HCT116 (cell line): ENCODE data around the gene C15orf61. TPM values are rescaled to one million over a fixed set of nuclear protein-coding genes. Genes with fewer than 3 reads are reported as not detected.

Experiments
- ATAC-seq: fragments of 200-7000 bp; cut with Tn5 transposase; 2 replicates; pipeline ENCODE4 v1.9.1; 2020; ENCODE audit warnings: mild to moderate bottlenecking, moderate library complexity
- BruUV-seq: library from RNA; stranded (reverse); fragments of 400-500 nt; replicated peaks from 2 replicates; lab custom pipeline; 2021; lab: Mats Ljungman, UMichigan
- CTCF ChIA-PET: fragments of 300-600 bp; sonication (Branson Sonifier 250); formaldehyde crosslinking; loops from one replicate; lab custom pipeline; 2021; ENCODE audit warnings: antibody characterized with exemption; lab: Charles Lee
- POLR2A ChIA-PET: fragments of 300-600, 350-600 bp; sonication (Branson Sonifier 250); formaldehyde crosslinking; loops from one replicate; lab custom pipeline; 2021; ENCODE audit warnings: antibody characterized with exemption; lab: Charles Lee
- RAD21 ChIA-PET, 2 experiments: fragments of 300-600 bp; sonication (Branson Sonifier 250); formaldehyde crosslinking; loops; one replicate each; lab custom pipeline; 2023; ENCODE audit warnings: low total read pairs in 2 of 2; ENCODE audit not compliant: uncharacterized antibody in 2 of 2, unreplicated experiment in 2 of 2, low non-redundant PET in 1 of 2; lab: Charles Lee
- DNase-seq: peaks from one replicate; pipeline ENCODE4 v3.0.0-alpha.2; 2010; ENCODE audit warnings: low read depth, low spot score
- H2AFZ ChIP-seq: fragments of 200-600 bp; shearing (Covaris generic), sonication (generic); 2 replicates; pipeline ENCODE4 v1.6.1; 2017; ENCODE audit warnings: low read depth, mixed run types, mixed read lengths, antibody characterized with exemption, low read length; ENCODE audit not compliant: poor library complexity, severe bottlenecking
- H3K27ac ChIP-seq: 2 replicates; pipeline ENCODE4 v1.5.1; 2012; ENCODE audit warnings: low read depth, low read length
- H3K27me3 ChIP-seq: fragments of 200-600 bp; sonication (generic); 2 replicates; pipeline ENCODE4 v1.6.1; 2016; ENCODE audit warnings: mixed run types, low read length, mixed read lengths; ENCODE audit not compliant: insufficient read depth
- H3K36me3 ChIP-seq, 2 experiments: fragments of 200-500 bp in 1 of 2; fragments of 200-600 bp in 1 of 2; sonication (Bioruptor generic) in 1 of 2; sonication (generic) in 1 of 2; 2 replicates each; pipeline versions ENCODE4 v1.5.1 to v1.6.1; 2014 to 2016; ENCODE audit warnings: low read length in 2 of 2, inconsistent platforms in 1 of 2, mixed read lengths in 1 of 2, mixed run types in 1 of 2; ENCODE audit not compliant: insufficient read depth in 2 of 2, control insufficient read depth in 1 of 2
- H3K4me1 ChIP-seq, 2 experiments: fragments of 200-600 bp in 1 of 2; sonication (generic) in 1 of 2; 2 replicates each; pipeline versions ENCODE4 v1.5.1 to v1.6.1; 2012 to 2017; ENCODE audit warnings: low read length in 2 of 2, inconsistent platforms in 1 of 2, mild to moderate bottlenecking in 1 of 2, mixed read lengths in 1 of 2, mixed run types in 1 of 2, moderate library complexity in 1 of 2; ENCODE audit not compliant: insufficient read depth in 2 of 2, control insufficient read depth in 1 of 2
- H3K4me2 ChIP-seq: fragments of 200-600 bp; sonication (generic); 2 replicates; pipeline ENCODE4 v1.6.1; 2017; ENCODE audit warnings: mixed run types, low read length, mixed read lengths
- H3K4me3 ChIP-seq, 2 experiments: fragments of 200-600 bp in 1 of 2; sonication (generic) in 1 of 2; replicated peaks in 1 of 2; 2 replicates each; pipeline ENCODE4 v1.5.1; 2011 to 2016; ENCODE audit warnings: low read length in 2 of 2, control low read depth in 1 of 2, low read depth in 1 of 2, mild to moderate bottlenecking in 1 of 2, mixed read lengths in 1 of 2, mixed run types in 1 of 2
- H3K79me2 ChIP-seq: fragments of 200-600 bp; sonication (generic); 2 replicates; pipeline ENCODE4 v1.6.1; 2017; ENCODE audit warnings: mild to moderate bottlenecking, mixed run types, low read length, moderate library complexity, mixed read lengths; ENCODE audit not compliant: insufficient read depth
- H3K9ac ChIP-seq: fragments of 200-600 bp; sonication (generic); 2 replicates; pipeline ENCODE4 v1.6.1; 2016; ENCODE audit warnings: low read length, mixed read lengths
- H3K9me2 ChIP-seq: fragments of 200-600 bp; sonication (generic), shearing (Covaris generic); 2 replicates; pipeline ENCODE4 v1.6.1; 2017; ENCODE audit warnings: mixed run types, mild to moderate bottlenecking, moderate library complexity; ENCODE audit not compliant: insufficient read depth
- H3K9me3 ChIP-seq, 2 experiments: fragments of 200-500 bp in 1 of 2; fragments of 200-600 bp in 1 of 2; sonication (Bioruptor generic) in 1 of 2; sonication (generic) in 1 of 2; 2 replicates each; pipeline ENCODE4 v1.6.1; 2014 to 2017; ENCODE audit warnings: low read length in 2 of 2, mixed read lengths in 2 of 2, inconsistent platforms in 1 of 2, low read depth in 1 of 2, mild to moderate bottlenecking in 1 of 2, mixed run types in 1 of 2, moderate library complexity in 1 of 2; ENCODE audit not compliant: control insufficient read depth in 1 of 2, insufficient read depth in 1 of 2
- H4K20me1 ChIP-seq: fragments of 200-600 bp; sonication (generic), shearing (Covaris generic); 2 replicates; pipeline ENCODE4 v1.6.1; 2017; ENCODE audit warnings: mixed run types, mild to moderate bottlenecking, moderate library complexity; ENCODE audit not compliant: insufficient read depth
- CBX3 ChIP-seq: IDR thresholded peaks from 2 replicates; pipeline ENCODE4 v1.6.1; 2012; ENCODE audit warnings: low read depth
- CEBPB ChIP-seq: IDR thresholded peaks from 2 replicates; pipeline ENCODE4 v1.6.1; 2012; ENCODE audit warnings: low read depth
- EGR1 ChIP-seq: IDR thresholded peaks from 2 replicates; pipeline ENCODE4 v1.6.1; 2012; ENCODE audit warnings: low read depth
- ELF1 ChIP-seq: IDR thresholded peaks from 2 replicates; pipeline ENCODE4 v1.6.1; 2012; ENCODE audit warnings: low read depth, borderline replicate concordance
- FOSL1 ChIP-seq: IDR thresholded peaks from 2 replicates; pipeline ENCODE4 v1.6.1; 2012; ENCODE audit warnings: low read depth
- POLR2A ChIP-seq: IDR thresholded peaks from 2 replicates; pipeline ENCODE4 v1.7.0; 2011; ENCODE audit warnings: borderline replicate concordance; ENCODE audit not compliant: insufficient read depth, insufficient read length; ENCODE audit errors: extremely low read depth
- POLR2AphosphoS5 ChIP-seq: IDR thresholded peaks from 2 replicates; pipeline ENCODE4 v1.6.1; 2011; ENCODE audit warnings: mild to moderate bottlenecking, low read depth, low read length, moderate library complexity
- RAD21 ChIP-seq: IDR thresholded peaks from 2 replicates; pipeline ENCODE4 v1.6.1; 2012; ENCODE audit warnings: low read depth, mild to moderate bottlenecking
- SIN3A ChIP-seq: IDR thresholded peaks from 2 replicates; pipeline ENCODE4 v1.6.1; 2012; ENCODE audit warnings: low read depth
- SP1 ChIP-seq: IDR thresholded peaks from 2 replicates; pipeline ENCODE4 v1.6.1; 2012; ENCODE audit warnings: low read depth
- SRF ChIP-seq: IDR thresholded peaks from 2 replicates; pipeline ENCODE4 v1.6.1; 2012; ENCODE audit warnings: low read depth
- TCF7L2 ChIP-seq: IDR thresholded peaks from 2 replicates; pipeline ENCODE4 v1.7.0; 2011; ENCODE audit warnings: borderline replicate concordance, inconsistent platforms; ENCODE audit not compliant: insufficient read depth, insufficient read length; ENCODE audit errors: extremely low read depth
- YY1 ChIP-seq: IDR thresholded peaks from 2 replicates; pipeline ENCODE4 v1.6.1; 2011; ENCODE audit warnings: low read length, low read depth, moderate library complexity, mild to moderate bottlenecking; ENCODE audit not compliant: insufficient replicate concordance; ENCODE audit errors: extremely low read depth
- ZFX ChIP-seq: fragments of 450-650 bp; IDR thresholded peaks from 2 replicates; pipeline ENCODE4 v1.6.1; 2017
- ZNF274 ChIP-seq: fragments of 200-500 bp; sonication (Bioruptor generic); IDR thresholded peaks from 2 replicates; pipeline ENCODE4 v1.6.1; 2014; ENCODE audit warnings: mild to moderate bottlenecking, low read depth, low read length, inconsistent platforms
- intact Hi-C: fragments of 100-400 bp; cut with micrococcal nuclease; formaldehyde crosslinking; loops from 2 replicates; pipeline ENCODE4 v1.10.0; 2022
- total RNA-seq: library from RNA; stranded (reverse); gene quantifications from one replicate; pipeline ENCODE4 v1.2.1, GENCODE V29; 2021; ENCODE audit not compliant: unreplicated experiment
- TF ChIP-seq, protein P1 (sequence below): IDR thresholded peaks from 2 replicates; pipeline ENCODE4 v1.6.1; 2012
- TF ChIP-seq, protein P2 (sequence below), 3 experiments: fragments of 200-600 bp in 1 of 3; sonication (generic) in 1 of 3; IDR thresholded peaks in 2 of 3; conservative IDR thresholded peaks in 1 of 3; 2 replicates each; pipeline ENCODE4 v1.5.1; 2012 to 2017; ENCODE audit warnings: low read depth in 2 of 3, low read length in 2 of 3, antibody characterized with exemption in 1 of 3, borderline replicate concordance in 1 of 3, control low read depth in 1 of 3, mild to moderate bottlenecking in 1 of 3, mixed read lengths in 1 of 3, mixed run types in 1 of 3, moderate library complexity in 1 of 3; ENCODE audit not compliant: insufficient read depth in 1 of 3
- TF ChIP-seq, protein P3 (sequence below): IDR thresholded peaks from 2 replicates; pipeline ENCODE4 v1.6.1; 2012; ENCODE audit warnings: low read depth

Gene C15orf61
- total RNA-seq, 1 experiment from 2014 or later: 9.9 TPM

DNA sequence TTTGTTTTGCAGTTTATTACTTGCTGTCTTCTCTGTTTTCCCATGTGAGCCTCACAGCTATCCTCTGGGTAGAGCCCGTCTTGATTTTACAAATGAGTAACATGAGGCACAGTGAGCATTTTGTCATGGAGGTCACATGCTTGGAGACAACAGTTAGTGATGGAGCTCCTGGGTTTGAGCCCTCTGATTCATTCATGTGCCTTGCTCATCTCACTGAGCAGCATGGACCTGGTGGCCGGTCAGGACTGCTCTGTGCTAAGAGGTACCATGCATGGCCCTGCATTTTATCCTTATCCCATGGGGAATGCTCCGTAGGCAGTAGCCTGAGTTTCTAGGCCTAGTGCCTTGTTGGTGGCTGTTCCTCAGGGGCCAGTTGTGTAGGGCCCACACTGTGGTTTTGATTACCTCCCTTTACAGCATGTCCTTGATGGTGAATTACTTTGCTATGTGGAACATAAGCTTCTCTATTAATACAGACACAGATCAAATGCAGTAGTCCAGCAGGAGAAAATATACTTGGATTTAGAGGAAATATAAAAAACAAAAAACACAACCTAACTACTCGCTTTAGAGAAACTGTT lies 57.2 kb downstream of the C15orf61 start:
- H3K4me3 ChIP-seq: no peak overlapping the region
- H3K36me3 ChIP-seq: no peaks in the 10 kb centered on the region
- TF ChIP-seq SP1 (no peak), CBX3 (no peak), CEBPB (no peak), EGR1 (no peak), ZFX (no peak), FOSL1 (no peak), ELF1 (no peak), ZNF274 (no peak), POLR2AphosphoS5 (no peak), POLR2A (no peak), SIN3A (no peak), SRF (no peak), TCF7L2 (no peak), RAD21 (no peak), YY1 (no peak)
- TF ChIP-seq, protein P1, sequence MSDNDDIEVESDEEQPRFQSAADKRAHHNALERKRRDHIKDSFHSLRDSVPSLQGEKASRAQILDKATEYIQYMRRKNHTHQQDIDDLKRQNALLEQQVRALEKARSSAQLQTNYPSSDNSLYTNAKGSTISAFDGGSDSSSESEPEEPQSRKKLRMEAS: no peak
- TF ChIP-seq, protein P2, sequence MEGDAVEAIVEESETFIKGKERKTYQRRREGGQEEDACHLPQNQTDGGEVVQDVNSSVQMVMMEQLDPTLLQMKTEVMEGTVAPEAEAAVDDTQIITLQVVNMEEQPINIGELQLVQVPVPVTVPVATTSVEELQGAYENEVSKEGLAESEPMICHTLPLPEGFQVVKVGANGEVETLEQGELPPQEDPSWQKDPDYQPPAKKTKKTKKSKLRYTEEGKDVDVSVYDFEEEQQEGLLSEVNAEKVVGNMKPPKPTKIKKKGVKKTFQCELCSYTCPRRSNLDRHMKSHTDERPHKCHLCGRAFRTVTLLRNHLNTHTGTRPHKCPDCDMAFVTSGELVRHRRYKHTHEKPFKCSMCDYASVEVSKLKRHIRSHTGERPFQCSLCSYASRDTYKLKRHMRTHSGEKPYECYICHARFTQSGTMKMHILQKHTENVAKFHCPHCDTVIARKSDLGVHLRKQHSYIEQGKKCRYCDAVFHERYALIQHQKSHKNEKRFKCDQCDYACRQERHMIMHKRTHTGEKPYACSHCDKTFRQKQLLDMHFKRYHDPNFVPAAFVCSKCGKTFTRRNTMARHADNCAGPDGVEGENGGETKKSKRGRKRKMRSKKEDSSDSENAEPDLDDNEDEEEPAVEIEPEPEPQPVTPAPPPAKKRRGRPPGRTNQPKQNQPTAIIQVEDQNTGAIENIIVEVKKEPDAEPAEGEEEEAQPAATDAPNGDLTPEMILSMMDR (IDR thresholded peaks at IDR 0.05 in 2 of 3, conservative IDR thresholded peaks at IDR 0.05 in 1 of 3; ENCODE audit: borderline replicate concordance in 1 of 3, insufficient read depth in 1 of 3, low read depth in 2 of 3, low read length in 2 of 3): no peak
- TF ChIP-seq, protein P3, sequence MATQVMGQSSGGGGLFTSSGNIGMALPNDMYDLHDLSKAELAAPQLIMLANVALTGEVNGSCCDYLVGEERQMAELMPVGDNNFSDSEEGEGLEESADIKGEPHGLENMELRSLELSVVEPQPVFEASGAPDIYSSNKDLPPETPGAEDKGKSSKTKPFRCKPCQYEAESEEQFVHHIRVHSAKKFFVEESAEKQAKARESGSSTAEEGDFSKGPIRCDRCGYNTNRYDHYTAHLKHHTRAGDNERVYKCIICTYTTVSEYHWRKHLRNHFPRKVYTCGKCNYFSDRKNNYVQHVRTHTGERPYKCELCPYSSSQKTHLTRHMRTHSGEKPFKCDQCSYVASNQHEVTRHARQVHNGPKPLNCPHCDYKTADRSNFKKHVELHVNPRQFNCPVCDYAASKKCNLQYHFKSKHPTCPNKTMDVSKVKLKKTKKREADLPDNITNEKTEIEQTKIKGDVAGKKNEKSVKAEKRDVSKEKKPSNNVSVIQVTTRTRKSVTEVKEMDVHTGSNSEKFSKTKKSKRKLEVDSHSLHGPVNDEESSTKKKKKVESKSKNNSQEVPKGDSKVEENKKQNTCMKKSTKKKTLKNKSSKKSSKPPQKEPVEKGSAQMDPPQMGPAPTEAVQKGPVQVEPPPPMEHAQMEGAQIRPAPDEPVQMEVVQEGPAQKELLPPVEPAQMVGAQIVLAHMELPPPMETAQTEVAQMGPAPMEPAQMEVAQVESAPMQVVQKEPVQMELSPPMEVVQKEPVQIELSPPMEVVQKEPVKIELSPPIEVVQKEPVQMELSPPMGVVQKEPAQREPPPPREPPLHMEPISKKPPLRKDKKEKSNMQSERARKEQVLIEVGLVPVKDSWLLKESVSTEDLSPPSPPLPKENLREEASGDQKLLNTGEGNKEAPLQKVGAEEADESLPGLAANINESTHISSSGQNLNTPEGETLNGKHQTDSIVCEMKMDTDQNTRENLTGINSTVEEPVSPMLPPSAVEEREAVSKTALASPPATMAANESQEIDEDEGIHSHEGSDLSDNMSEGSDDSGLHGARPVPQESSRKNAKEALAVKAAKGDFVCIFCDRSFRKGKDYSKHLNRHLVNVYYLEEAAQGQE: no peak
- no peaks in the 10 kb centered on the region for H3K27me3 ChIP-seq
- H3K27ac ChIP-seq: no peak overlapping the region
- DNase-seq: no peak
- H2AFZ ChIP-seq: no peak overlapping the region
- ATAC-seq: no peak
- H3K79me2 ChIP-seq: no peaks in the 10 kb centered on the region
- no peaks in the 10 kb centered on the region for H4K20me1 ChIP-seq
- H3K4me1 ChIP-seq: no peaks in the 10 kb centered on the region
- POLR2A ChIA-PET: no interaction called here
- H3K9me3 ChIP-seq: no peaks in the 10 kb centered on the region
- H3K9ac ChIP-seq: no peak overlapping the region
- intact Hi-C loops: no loop called here
- no peaks in the 10 kb centered on the region for H3K9me2 ChIP-seq
- H3K4me2 ChIP-seq: no peak overlapping the region
- no TSS peak for BruUV-seq
- RAD21 ChIA-PET: no interaction called here
- CTCF ChIA-PET: no interaction called here
